ENCODE data around the gene DYNC2H1.

- TF ChIP-seq EP300 (IDR thresholded peaks at IDR 0.05) (no peak), POLR2A (IDR thresholded peaks at IDR 0.05) (no peak)
Measured at GRCh38 chr11:103097279-103097678, 11.9 kb upstream of the DYNC2H1 start.
